ENCODE measurements around the gene ANKRD39. TPM values are rescaled to one million over a fixed set of nuclear protein-coding genes. Genes with fewer than 3 reads are reported as not detected.

ANKRD39 gene
- total and polyA plus RNA-seq, 2 donors (not counting 1 experiment from before 2014, with no cell fraction given), result 14.8 to 19.3 TPM

DNA sequence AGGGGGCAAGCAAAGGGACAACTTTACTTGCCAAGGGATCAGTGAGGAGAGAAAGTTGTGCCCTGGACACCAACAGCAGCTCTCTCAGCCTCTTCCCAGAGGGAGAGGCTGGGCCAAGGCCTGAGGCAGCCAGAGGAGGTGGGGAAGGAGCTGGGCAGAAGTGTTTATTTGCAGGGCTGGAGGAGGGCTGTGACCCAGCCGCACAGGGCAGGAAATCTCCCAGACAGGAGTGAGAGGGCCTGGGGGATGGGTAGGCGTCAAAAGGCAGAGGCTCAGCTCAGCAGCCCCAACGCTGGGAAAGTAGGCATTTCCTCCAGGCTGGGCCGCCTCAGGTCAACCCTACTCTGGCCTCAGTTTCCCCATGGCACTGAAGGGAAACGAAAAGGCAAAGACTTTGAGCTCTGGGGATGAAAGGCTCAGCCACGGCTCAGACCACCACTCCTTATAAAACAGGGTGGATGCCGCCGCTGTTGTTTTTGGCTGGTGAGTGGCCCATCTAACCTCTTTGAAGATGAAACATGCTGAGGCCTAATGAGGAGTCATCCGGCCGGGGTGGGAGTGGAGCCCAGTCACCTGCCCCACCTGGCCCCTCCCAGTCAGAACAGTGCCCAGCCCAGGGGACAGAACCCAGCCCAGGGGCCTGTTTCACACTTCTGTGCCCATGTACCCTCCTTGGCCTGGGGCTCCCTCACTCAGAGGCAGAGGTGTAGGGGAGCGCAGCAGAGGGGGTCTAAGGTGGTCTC, 33.9 kb upstream of the ANKRD39 start:
- no peak overlapping the region for H3K4me3 ChIP-seq (ENCODE audit: control extremely low read depth in 1 of 5, extremely low read depth in 1 of 5, insufficient read depth in 1 of 5, low read depth in 2 of 5, low read length in 4 of 5)
- no peaks in the 10 kb centered on the region for H3K27me3 ChIP-seq (replicated peaks in 1 of 4; ENCODE audit: control extremely low read depth in 1 of 4, control insufficient read depth in 3 of 4, insufficient read depth in 4 of 4, low read length in 3 of 4)
- intact Hi-C loops (cut with micrococcal nuclease), result no loop called here
- H3K27ac ChIP-seq (ENCODE audit: low read length in 2 of 2), result no peak overlapping the region
- H4K20me1 ChIP-seq (ENCODE audit: control insufficient read depth, insufficient read depth, low read length, poor library complexity, severe bottlenecking), result no peaks in the 10 kb centered on the region
- H3K4me1 Mint-ChIP-seq, result peaks cover 21% of the 10 kb centered on the region
- no peak overlapping the region for H3K27ac Mint-ChIP-seq
- H2AFZ ChIP-seq (ENCODE audit: insufficient read depth, low read depth, low read length, poor library complexity, severe bottlenecking), result no peak overlapping the region
- ATAC-seq (ENCODE audit: low read depth) (no peak), DNase-seq (no peak)
- no peak for TF ChIP-seq CTCF (IDR thresholded peaks at IDR 0.05)
- H3K9ac ChIP-seq (ENCODE audit: low read length), result no peak overlapping the region
- H3K79me2 ChIP-seq (ENCODE audit: control insufficient read depth, insufficient read depth, low read length), result no peaks in the 10 kb centered on the region
- WGBS (ENCODE audit: insufficient coverage), result 70% methylated on average over 7 of the region's 11 CpGs
- no peaks in the 10 kb centered on the region for H3K9me3 ChIP-seq (ENCODE audit: control extremely low read depth in 1 of 3, control insufficient read depth in 2 of 3, insufficient read depth in 1 of 3, low read length in 2 of 3)
- CTCF ChIA-PET, result interaction anchor here (1.0 to 1.2 kb wide), 2 partner anchors 34 to 69 kb away, joined by 3 to 4 read pairs; partner anchors contain the start of gene ANKRD39
- no peaks in the 10 kb centered on the region for H3K9me3 Mint-ChIP-seq (ENCODE audit: insufficient read depth)
- no peaks in the 10 kb centered on the region for H3K27me3 Mint-ChIP-seq
- H3K4me1 ChIP-seq (ENCODE audit: control insufficient read depth in 2 of 2, insufficient read depth in 2 of 2, low read length in 2 of 2), result peaks cover 14 to 19% of the 10 kb centered on the region in 2 donors
- POLR2A ChIA-PET, result no interaction called here
- H3K4me2 ChIP-seq (replicated peaks; ENCODE audit: low read depth, low read length, poor library complexity, severe bottlenecking), result no peak overlapping the region
- no peaks in the 10 kb centered on the region for H3K36me3 ChIP-seq (replicated peaks in 1 of 2; ENCODE audit: control extremely low read depth in 1 of 2, control insufficient read depth in 1 of 2, extremely low read depth in 1 of 2, insufficient read depth in 2 of 2, low read length in 1 of 2)
- H3K4me3 Mint-ChIP-seq, result no peak overlapping the region

- H3K27me3 Mint-ChIP-seq, result no peaks in the 10 kb centered on the region
- ATAC-seq (ENCODE audit: low read depth) (no peak), DNase-seq (no peak)
- Histone ChIP-seq H3K79me2 (ENCODE audit: control insufficient read depth, insufficient read depth, low read length) (no peaks in the 10 kb centered on the region), H3K36me3 (replicated peaks in 1 of 2; ENCODE audit: control extremely low read depth in 1 of 2, control insufficient read depth in 1 of 2, extremely low read depth in 1 of 2, insufficient read depth in 2 of 2, low read length in 1 of 2) (no peaks in the 10 kb centered on the region), H3K9ac (ENCODE audit: low read length) (no peak overlapping the region), H3K27ac (ENCODE audit: low read length in 2 of 2) (no peak overlapping the region), H3K9me3 (ENCODE audit: control extremely low read depth in 1 of 3, control insufficient read depth in 2 of 3, insufficient read depth in 1 of 3, low read length in 2 of 3) (no peaks in the 10 kb centered on the region), H3K4me3 (ENCODE audit: control extremely low read depth in 1 of 5, extremely low read depth in 1 of 5, insufficient read depth in 1 of 5, low read depth in 2 of 5, low read length in 4 of 5) (no peak overlapping the region), H3K27me3 (replicated peaks in 1 of 4; ENCODE audit: control extremely low read depth in 1 of 4, control insufficient read depth in 3 of 4, insufficient read depth in 4 of 4, low read length in 3 of 4) (no peaks in the 10 kb centered on the region), H3K4me2 (replicated peaks; ENCODE audit: low read depth, low read length, poor library complexity, severe bottlenecking) (no peak overlapping the region), H2AFZ (ENCODE audit: insufficient read depth, low read depth, low read length, poor library complexity, severe bottlenecking) (no peak overlapping the region), H3K4me1 (ENCODE audit: control insufficient read depth in 2 of 2, insufficient read depth in 2 of 2, low read length in 2 of 2) (peaks cover 14 to 19% of the 10 kb centered on the region in 2 donors), H4K20me1 (ENCODE audit: control insufficient read depth, insufficient read depth, low read length, poor library complexity, severe bottlenecking) (no peaks in the 10 kb centered on the region)
- TF ChIP-seq EZH2 (IDR thresholded peaks at IDR 0.05; ENCODE audit: borderline replicate concordance, insufficient read depth, low read depth, low read length, poor library complexity, severe bottlenecking) (no peak), CTCF (IDR thresholded peaks at IDR 0.05) (no peak)
- CTCF ChIA-PET, result interaction anchor here (1.2 kb wide), 1 partner anchor 33 kb away, joined by 4 read pairs; the partner anchor contains the start of gene ANKRD39
- no peaks in the 10 kb centered on the region for H3K9me3 Mint-ChIP-seq (ENCODE audit: insufficient read depth)
- no peak overlapping the region for H3K4me3 Mint-ChIP-seq
- intact Hi-C loops (cut with micrococcal nuclease), result no loop called here
- 91% methylated on average over 6 of the region's 6 CpGs for WGBS (ENCODE audit: insufficient coverage)
- POLR2A ChIA-PET, result no interaction called here
- H3K4me1 Mint-ChIP-seq, result peaks cover 21% of the 10 kb centered on the region
- no peak overlapping the region for H3K27ac Mint-ChIP-seq
Measured at GRCh38 chr2:96890726-96891385, 33.0 kb upstream of the ANKRD39 start.

All from B cell (primary cell).